H1 (cell line): ENCODE measurements around the gene DBNL. TPM values are rescaled to one million over a fixed set of nuclear protein-coding genes. Genes with fewer than 3 reads are reported as not detected.

Experiments used
- microRNA-seq, 2 experiments: library from miRNA; unstranded; fragments of <30 nt; microRNA quantifications; one replicate each; pipeline versions ENCODE4 to v1.2.0, GENCODE V29; 2016 to 2020; ENCODE audit warnings: borderline microRNAs expressed in 2 of 2, borderline number of aligned reads in 2 of 2, borderline replicate concordance in 1 of 2
- polyA plus RNA-seq, 7 experiments: library from polyadenylated mRNA; depleted of rRNA in 3 of 7; stranded (reverse) in 5 of 7; unstranded in 2 of 7; fragments of >200 nt in 5 of 7; fragments of 200-250 nt in 2 of 7; gene quantifications; 1 replicate in 5 of 7; 2 replicates in 1 of 7; 4 replicates in 1 of 7; pipeline versions ENCODE4 v1.2.1 to v1.2.3, GENCODE V29; 2011 to 2013; ENCODE audit warnings: missing spikeins in 2 of 7, mixed read lengths in 2 of 7
- total RNA-seq: library from RNA; stranded (reverse); fragmentation: NEBNext Ultra II Directional; extraction: Animal tissue kit (Norgen Biotek cat#: 25700); gene quantifications from 2 replicates; pipeline ENCODE4 v1.2.1, GENCODE V29; 2021

DBNL gene
- total and polyA plus RNA-seq, 2 of the 8 experiments (the other 6 are each of a cell fraction or from before 2014, with no cell fraction given) = 30.9 to 56.6 TPM

Small RNA genes lying within 50 kb of the gene (microRNA-seq; reads per million reads assigned to microRNA genes)
- gene MIR6837 (0 to 0.20 reads per million in 2 experiments), gene MIR6838 (0.20 to 0.23 reads per million in 2 experiments)

Other genes with a start within 250 kb of the DBNL start
- 132 and 133 TPM in 2 replicates for gene MRPS24, start 175.2 kb upstream of the DBNL start, total RNA-seq
- 347 and 410 TPM in 2 replicates for gene MRPS24, start 175.2 kb upstream of the DBNL start, polyA plus RNA-seq (2011; rRNA removed)
- gene URGCP, start 138.1 kb upstream of the DBNL start, total RNA-seq = 18.2 and 18.7 TPM in 2 replicates
- gene URGCP, start 138.1 kb upstream of the DBNL start, polyA plus RNA-seq (2011; rRNA removed) = 9.0 and 10.7 TPM in 2 replicates
- gene UBE2D4, start 118.3 kb upstream of the DBNL start, total RNA-seq = 3.4 and 5.2 TPM in 2 replicates
- gene UBE2D4, start 118.3 kb upstream of the DBNL start, polyA plus RNA-seq (2011; rRNA removed) = 8.8 and 9.4 TPM in 2 replicates
- gene SPDYE1, start 46.8 kb upstream of the DBNL start, total RNA-seq = not detected in 2 replicates
- gene SPDYE1, start 46.8 kb upstream of the DBNL start, polyA plus RNA-seq (2011; rRNA removed) = not detected in 2 replicates
- 1.4 and 2.1 TPM in 2 replicates for gene PGAM2, start 20.9 kb downstream of the DBNL start, total RNA-seq
- 2.9 and 4.3 TPM in 2 replicates for gene PGAM2, start 20.9 kb downstream of the DBNL start, polyA plus RNA-seq (2011; rRNA removed)
- gene POLM, start 37.8 kb downstream of the DBNL start, total RNA-seq = 14.5 and 14.9 TPM in 2 replicates
- 12.0 and 20.4 TPM in 2 replicates for gene POLM, start 37.8 kb downstream of the DBNL start, polyA plus RNA-seq (2011; rRNA removed)
- gene AEBP1, start 59.6 kb downstream of the DBNL start, total RNA-seq = 39.4 and 41.2 TPM in 2 replicates
- gene AEBP1, start 59.6 kb downstream of the DBNL start, polyA plus RNA-seq (2011; rRNA removed) = 10.4 and 18.4 TPM in 2 replicates
- 148 TPM in 2 replicates for gene POLD2, start 78.8 kb downstream of the DBNL start, total RNA-seq
- 214 and 289 TPM in 2 replicates for gene POLD2, start 78.8 kb downstream of the DBNL start, polyA plus RNA-seq (2011; rRNA removed)
- gene MYL7, start 96.6 kb downstream of the DBNL start, total RNA-seq = 3.3 and 3.6 TPM in 2 replicates
- gene MYL7, start 96.6 kb downstream of the DBNL start, polyA plus RNA-seq (2011; rRNA removed) = 1.4 and 3.4 TPM in 2 replicates
- 4.1 and 4.9 TPM in 2 replicates for gene GCK, start 144.7 kb downstream of the DBNL start, total RNA-seq
- 2.4 and 4.3 TPM in 2 replicates for gene GCK, start 144.7 kb downstream of the DBNL start, polyA plus RNA-seq (2011; rRNA removed)
- 103 and 108 TPM in 2 replicates for gene YKT6, start 156.3 kb downstream of the DBNL start, total RNA-seq
- 75.3 and 86.9 TPM in 2 replicates for gene YKT6, start 156.3 kb downstream of the DBNL start, polyA plus RNA-seq (2011; rRNA removed)